ENCODE results near the gene THAP3. TPM values are rescaled to one million over a fixed set of nuclear protein-coding genes. Genes with fewer than 3 reads are reported as not detected.
A peak's percentile ranks its signal among the peaks of the same experiment; 100 is the strongest.

Gene THAP3
- total and polyA plus RNA-seq, 2 of the 4 experiments (the other 2 are of a cell fraction): 14.2 to 14.9 TPM

DNA sequence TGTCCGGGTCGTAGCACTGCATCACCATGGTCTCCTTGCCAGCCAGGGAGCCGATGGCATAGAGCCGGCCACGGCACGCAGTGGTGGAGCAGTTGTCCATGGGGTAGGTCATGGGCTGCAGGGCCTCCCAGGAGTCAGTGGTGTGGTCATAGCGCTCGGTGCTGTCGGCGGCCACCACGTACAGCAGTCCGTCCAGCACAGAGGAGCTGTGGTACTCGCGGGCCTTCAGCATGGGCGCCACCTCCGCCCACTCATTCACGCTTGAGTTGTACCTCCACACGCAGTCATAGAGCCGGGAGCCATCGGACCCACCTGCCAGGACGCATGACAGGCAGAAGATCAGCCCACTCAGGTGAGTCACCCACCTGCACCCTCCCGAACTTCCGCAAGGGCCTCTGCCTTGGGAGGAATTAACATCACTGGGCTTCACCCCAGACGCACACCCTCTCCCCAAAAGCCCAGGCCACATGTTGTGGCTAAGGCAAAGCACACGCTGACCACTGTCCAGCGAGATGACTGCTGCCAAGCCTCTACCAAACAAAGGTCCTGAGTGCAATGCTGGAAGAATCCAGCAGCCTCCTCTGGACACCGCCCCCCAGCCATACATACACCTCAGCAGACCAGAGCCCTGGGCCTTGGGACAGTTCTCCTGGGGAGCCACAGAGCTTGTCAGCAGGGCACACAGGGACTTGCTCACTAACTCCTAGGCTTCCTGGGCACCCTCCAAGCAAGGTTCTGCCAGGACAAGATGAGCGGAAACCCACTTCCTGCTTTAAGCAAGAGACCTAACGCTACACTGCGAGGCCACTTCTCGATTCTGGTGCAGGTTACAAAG is 25.3 kb upstream of the THAP3 start:
- ChIA-PET CTCF (no interaction called here), POLR2A (ENCODE audit: unreplicated experiment) (no interaction called here)
- ATAC-seq (ENCODE audit: low read depth): no peak
- Histone ChIP-seq H3K18ac (ENCODE audit: low read depth, low read length) (no peak overlapping the region), H3K56ac (ENCODE audit: extremely low read depth, insufficient read depth, low read length) (no peak overlapping the region), H2AK9ac (replicated peaks; ENCODE audit: low read depth, low read length, poor library complexity) (no peak overlapping the region), H2AFZ (replicated peaks; ENCODE audit: low read length, poor library complexity) (no peak overlapping the region), H3K27me3 (ENCODE audit: control insufficient read depth, insufficient read depth, low read length) (no peaks in the 10 kb centered on the region), H2BK5ac (ENCODE audit: low read depth, low read length, poor library complexity, severe bottlenecking) (no peak overlapping the region), H2BK20ac (ENCODE audit: low read depth, low read length) (no peak overlapping the region), H3K9ac (ENCODE audit: low read depth, low read length) (no peak overlapping the region), H3K23ac (ENCODE audit: low read depth, low read length) (peak overlapping the region; percentile 63; the same call in 1 of the 2 replicates), H3K9me3 (ENCODE audit: control insufficient read depth, insufficient read depth, low read length) (no peaks in the 10 kb centered on the region), H3K4me2 (ENCODE audit: low read depth, low read length) (peak overlapping the region; percentile 11; the same call in 1 of the 2 replicates), H2AK5ac (ENCODE audit: low read depth, low read length) (no peak overlapping the region), H2BK120ac (ENCODE audit: low read depth, low read length) (no peak overlapping the region), H3K4me3 (ENCODE audit: insufficient read depth, low read depth, low read length) (no peak overlapping the region), H4K20me1 (ENCODE audit: insufficient read depth, low read length) (peaks cover 73% of the 10 kb centered on the region), H3K4ac (ENCODE audit: low read depth, low read length) (no peak overlapping the region; the same call in 1 of the 2 replicates), H4K5ac (ENCODE audit: low read depth, low read length) (no peak overlapping the region), H4K91ac (ENCODE audit: insufficient read depth, low read depth, low read length) (no peak overlapping the region), H3K36me3 (ENCODE audit: control insufficient read depth, insufficient read depth, low read length) (peaks cover 42% of the 10 kb centered on the region), H3K27ac (ENCODE audit: insufficient read depth, low read length) (no peak overlapping the region), H3K79me1 (ENCODE audit: low read depth in 1 of 2, low read length in 2 of 2) (peaks cover 8 to 66% of the 10 kb centered on the region in 2 experiments; a peak in 3 of 4 replicates), H2BK15ac (ENCODE audit: low read depth, low read length) (no peak overlapping the region), H3K4me1 (ENCODE audit: control insufficient read depth, insufficient read depth, low read length) (peaks cover 11% of the 10 kb centered on the region), H3K14ac (replicated peaks; ENCODE audit: low read depth, low read length) (no peak overlapping the region), H4K8ac (ENCODE audit: low read depth in 2 of 2, low read length in 2 of 2) (no peak overlapping the region), H3K9me1 (ENCODE audit: insufficient read depth, low read length) (peaks cover 10% of the 10 kb centered on the region)
- BruUV-seq (replicated peaks): no TSS peak
- no peak for TF ChIP-seq SMC3 (IDR thresholded peaks at IDR 0.05; ENCODE audit: low read depth, low read length)
- TF ChIP-seq MAZ (IDR thresholded peaks at IDR 0.05; ENCODE audit: borderline replicate concordance, low read depth, low read length): no peak
- no peak for TF ChIP-seq RFX5 (IDR thresholded peaks at IDR 0.05; ENCODE audit: low read depth, low read length)
- TF ChIP-seq, protein P1, sequence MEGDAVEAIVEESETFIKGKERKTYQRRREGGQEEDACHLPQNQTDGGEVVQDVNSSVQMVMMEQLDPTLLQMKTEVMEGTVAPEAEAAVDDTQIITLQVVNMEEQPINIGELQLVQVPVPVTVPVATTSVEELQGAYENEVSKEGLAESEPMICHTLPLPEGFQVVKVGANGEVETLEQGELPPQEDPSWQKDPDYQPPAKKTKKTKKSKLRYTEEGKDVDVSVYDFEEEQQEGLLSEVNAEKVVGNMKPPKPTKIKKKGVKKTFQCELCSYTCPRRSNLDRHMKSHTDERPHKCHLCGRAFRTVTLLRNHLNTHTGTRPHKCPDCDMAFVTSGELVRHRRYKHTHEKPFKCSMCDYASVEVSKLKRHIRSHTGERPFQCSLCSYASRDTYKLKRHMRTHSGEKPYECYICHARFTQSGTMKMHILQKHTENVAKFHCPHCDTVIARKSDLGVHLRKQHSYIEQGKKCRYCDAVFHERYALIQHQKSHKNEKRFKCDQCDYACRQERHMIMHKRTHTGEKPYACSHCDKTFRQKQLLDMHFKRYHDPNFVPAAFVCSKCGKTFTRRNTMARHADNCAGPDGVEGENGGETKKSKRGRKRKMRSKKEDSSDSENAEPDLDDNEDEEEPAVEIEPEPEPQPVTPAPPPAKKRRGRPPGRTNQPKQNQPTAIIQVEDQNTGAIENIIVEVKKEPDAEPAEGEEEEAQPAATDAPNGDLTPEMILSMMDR (conservative IDR thresholded peaks at IDR 0.05; ENCODE audit: low read depth, low read length): no peak
- TF ChIP-seq CEBPB (IDR thresholded peaks at IDR 0.05; ENCODE audit: low read depth, low read length): no peak
- no peak for TF ChIP-seq MXI1 (IDR thresholded peaks at IDR 0.05; ENCODE audit: borderline replicate concordance, low read depth, low read length)
- no peak for TF ChIP-seq RCOR1 (IDR thresholded peaks at IDR 0.05; ENCODE audit: insufficient replicate concordance, low read length)
- TF ChIP-seq MAFK (IDR thresholded peaks at IDR 0.05; ENCODE audit: low read depth, low read length): no peak
- TF ChIP-seq BHLHE40 (IDR thresholded peaks at IDR 0.05; ENCODE audit: low read depth, low read length): no peak
- no peak for TF ChIP-seq CHD1 (IDR thresholded peaks at IDR 0.05; ENCODE audit: low read depth, low read length)
- TF ChIP-seq, protein P2, sequence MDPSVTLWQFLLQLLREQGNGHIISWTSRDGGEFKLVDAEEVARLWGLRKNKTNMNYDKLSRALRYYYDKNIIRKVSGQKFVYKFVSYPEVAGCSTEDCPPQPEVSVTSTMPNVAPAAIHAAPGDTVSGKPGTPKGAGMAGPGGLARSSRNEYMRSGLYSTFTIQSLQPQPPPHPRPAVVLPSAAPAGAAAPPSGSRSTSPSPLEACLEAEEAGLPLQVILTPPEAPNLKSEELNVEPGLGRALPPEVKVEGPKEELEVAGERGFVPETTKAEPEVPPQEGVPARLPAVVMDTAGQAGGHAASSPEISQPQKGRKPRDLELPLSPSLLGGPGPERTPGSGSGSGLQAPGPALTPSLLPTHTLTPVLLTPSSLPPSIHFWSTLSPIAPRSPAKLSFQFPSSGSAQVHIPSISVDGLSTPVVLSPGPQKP (IDR thresholded peaks at IDR 0.05; ENCODE audit: borderline replicate concordance, low read depth, low read length): no peak
- TF ChIP-seq FOS (IDR thresholded peaks at IDR 0.05; ENCODE audit: low read depth, low read length): no peak
- no peak for TF ChIP-seq RAD21 (IDR thresholded peaks at IDR 0.05; ENCODE audit: low read length)
- TF ChIP-seq POLR2A (IDR thresholded peaks at IDR 0.05; ENCODE audit: low read depth, low read length): no peak
- TF ChIP-seq, protein P3, sequence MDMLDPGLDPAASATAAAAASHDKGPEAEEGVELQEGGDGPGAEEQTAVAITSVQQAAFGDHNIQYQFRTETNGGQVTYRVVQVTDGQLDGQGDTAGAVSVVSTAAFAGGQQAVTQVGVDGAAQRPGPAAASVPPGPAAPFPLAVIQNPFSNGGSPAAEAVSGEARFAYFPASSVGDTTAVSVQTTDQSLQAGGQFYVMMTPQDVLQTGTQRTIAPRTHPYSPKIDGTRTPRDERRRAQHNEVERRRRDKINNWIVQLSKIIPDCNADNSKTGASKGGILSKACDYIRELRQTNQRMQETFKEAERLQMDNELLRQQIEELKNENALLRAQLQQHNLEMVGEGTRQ (IDR thresholded peaks at IDR 0.05; ENCODE audit: low read depth, low read length): no peak
- dilution Hi-C loops (cut with HindIII; ENCODE audit: low sequenced_read_pairs, unreplicated experiment) (no loop called here), intact Hi-C loops (cut with micrococcal nuclease) (no loop called here), in situ Hi-C loops (cut with MboI; ENCODE audit: low sequenced_read_pairs) (no loop called here)
- DNase-seq: no peak
- 95% methylated on average over 14 of the region's 31 CpGs; no CpG with 5 or more reads in 1 of the 2 experiments for WGBS, 2 experiments (ENCODE audit: extremely low coverage in 2 of 2, insufficient read length in 1 of 2)
